GM18508 (cell line): ENCODE measurements around the gene PHTF1.
"Not testable (repeated sequence)": the region's sequence is repeated elsewhere in the genome, so short reads cannot be mapped to it uniquely, and the experiment has no call there.

ENCODE experiments used
- ATAC-seq: cut with Tn5 transposase; IDR thresholded peaks from one replicate; pipeline ENCODE4 v1.9.1; 2021; ENCODE audit warnings: moderate number of reproducible peaks; ENCODE audit not compliant: insufficient read depth, unreplicated experiment

The PHTF1 gene

DNA sequence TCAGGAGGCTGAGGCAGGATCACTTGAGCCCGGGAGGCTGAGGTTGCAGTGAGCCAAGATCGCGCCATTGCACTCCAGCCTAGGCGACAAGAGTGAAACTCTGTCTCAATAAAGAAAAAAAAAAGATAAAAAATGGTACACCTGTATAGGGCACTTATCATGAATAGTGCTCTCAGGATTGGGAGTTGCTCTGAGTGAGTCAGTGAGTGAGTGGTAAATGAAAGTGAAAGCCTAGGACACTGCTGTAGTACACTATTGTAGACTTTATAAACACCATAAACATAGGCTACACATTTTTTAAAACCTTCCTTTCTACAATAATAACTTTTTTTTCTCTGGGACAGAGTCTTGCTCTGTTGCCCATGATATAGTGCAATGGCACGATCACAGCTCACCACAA is 16.8 kb downstream of the PHTF1 start:
- no peak for ATAC-seq

DNA sequence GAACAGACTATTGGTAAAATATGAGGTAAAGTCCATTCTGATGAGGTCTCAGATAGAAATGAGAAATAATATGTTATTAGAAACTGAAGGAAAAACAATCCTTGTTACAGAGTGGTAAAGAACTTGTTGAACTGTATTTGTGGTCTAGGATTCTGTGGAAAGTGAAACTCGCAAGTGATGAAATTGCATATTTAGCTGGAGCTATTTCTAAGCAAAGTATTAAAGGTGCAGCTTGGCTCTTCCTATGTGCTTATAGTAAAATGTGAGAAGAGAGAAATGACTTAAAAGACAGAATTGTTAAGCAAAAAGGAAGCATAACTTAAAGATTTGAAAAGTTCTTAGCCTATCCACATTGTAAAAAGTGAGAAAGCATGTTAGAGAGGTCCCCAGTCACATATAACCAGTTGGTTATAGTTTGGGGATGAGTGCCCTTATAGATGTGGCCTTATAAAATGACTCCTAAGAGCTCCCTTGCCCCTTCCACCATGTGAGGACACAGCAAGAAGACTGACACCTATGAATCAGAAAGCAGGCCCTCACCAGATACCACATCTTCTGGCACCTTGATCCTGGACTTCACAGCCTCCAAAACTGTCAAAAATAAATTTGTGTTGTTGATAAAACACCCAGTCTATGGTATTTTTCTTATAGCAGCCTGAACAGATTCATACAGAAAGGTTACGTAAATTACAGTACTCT is 24.8 kb downstream of the PHTF1 start:
- no peak for ATAC-seq

DNA sequence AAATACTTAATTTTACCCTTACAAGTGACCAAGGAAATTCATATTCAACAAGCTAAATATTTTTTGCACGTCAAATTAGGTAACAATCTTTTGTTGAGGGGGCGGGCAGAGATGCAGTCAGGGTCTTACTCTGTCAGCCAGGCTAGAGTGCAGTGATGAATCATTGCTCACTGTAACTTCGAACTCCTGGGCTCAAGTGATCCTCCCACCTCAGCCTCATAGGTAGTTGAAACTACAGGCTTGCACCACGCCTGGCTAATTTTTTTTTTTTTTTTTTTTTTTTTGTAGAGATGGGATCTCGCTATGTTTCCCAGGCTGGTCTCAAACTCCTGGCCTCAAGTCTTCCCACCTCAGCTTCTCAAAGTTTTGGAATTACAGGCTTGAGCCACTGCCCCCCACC is 26.5 kb downstream of the PHTF1 start:
- ATAC-seq = no peak

DNA sequence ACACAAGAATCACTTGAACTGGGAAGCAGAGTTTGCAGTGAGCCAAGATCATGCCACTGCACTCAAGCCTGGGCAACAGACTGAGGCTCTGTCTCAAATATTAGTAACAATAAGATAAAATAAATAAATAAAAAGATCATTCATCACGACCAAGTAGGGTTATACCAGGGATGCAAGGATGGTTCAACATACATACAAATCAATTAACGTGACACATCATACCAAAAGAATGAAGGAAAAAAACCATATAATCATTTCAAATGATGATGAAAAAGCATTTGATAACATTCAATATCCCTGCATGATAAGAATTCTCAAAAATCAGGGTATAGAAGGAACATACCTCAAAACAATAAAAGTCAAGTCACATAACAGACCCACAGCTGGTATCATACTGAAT is 38.3 kb downstream of the PHTF1 start:
- no peak for ATAC-seq

DNA sequence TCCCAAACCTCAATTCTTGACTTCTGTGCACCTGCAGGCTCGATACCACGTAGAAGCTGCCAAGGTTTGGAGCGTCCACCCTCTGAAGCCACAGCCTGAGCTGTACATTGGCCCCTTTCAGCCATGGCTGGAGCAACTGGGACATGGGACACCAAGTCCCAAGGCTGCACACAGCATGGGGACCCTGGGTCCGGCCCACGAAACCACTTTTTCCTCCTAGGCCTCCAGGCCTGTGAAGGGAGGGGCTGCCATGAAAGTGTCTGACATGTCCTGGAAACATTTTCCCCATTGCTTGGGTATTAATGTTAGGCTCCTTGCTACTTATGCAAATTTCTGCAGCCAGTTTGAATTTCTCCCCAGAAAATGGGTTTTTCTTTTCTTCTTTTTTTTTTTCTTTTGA is 40.7 kb downstream of the PHTF1 start:
- not testable (repeated sequence) for ATAC-seq

DNA sequence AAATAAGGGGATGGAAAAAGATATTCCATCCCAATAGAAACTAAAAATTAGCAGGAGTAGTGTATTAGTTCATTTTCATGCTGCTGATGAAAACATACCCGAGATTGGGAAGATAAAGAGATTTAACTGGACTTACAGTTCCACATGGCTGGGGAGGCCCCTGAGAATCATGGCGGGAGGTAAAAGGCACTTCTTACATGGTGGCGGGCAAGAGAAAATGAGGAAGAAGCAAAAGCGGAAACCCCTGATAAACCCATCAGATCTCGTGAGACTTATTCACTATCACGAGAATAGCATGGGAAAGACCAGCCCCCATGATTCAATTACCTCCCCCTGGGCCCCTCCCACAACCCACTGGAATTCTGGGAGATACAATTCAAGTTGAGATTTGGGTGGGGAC is 41.8 kb downstream of the PHTF1 start:
- not testable (repeated sequence) for ATAC-seq

DNA sequence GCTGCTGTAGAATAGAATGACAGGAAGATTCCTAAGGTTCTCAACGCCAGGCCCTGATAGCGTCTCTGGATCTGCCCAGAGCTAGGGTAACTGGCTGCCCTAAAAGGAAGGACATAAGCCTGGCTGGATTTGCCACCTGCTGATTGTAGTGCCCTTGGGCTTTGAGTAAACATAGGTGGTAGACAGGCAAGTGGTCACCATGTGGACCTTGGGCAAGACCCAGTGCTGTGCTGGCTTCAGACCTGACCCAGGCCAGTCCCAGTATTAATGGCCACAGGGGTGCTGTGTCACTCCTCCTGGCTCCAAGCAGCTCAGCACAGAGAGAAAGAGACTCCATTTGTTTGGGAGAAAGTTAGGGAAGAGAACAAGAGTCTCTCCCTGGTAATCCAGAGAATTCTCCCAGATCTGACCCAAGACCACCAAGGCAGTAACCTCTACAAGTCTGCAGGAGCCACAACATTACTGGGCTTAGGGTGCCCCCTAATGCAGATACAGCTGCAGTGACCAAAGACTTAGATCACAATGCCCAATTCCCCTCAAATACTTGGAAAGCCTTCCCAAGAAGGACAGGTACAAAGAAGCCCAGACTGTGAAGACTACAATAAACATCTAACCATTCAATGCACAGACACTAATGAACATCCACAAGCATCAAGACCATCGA is 44.5 kb downstream of the PHTF1 start:
- ATAC-seq = no peak

DNA sequence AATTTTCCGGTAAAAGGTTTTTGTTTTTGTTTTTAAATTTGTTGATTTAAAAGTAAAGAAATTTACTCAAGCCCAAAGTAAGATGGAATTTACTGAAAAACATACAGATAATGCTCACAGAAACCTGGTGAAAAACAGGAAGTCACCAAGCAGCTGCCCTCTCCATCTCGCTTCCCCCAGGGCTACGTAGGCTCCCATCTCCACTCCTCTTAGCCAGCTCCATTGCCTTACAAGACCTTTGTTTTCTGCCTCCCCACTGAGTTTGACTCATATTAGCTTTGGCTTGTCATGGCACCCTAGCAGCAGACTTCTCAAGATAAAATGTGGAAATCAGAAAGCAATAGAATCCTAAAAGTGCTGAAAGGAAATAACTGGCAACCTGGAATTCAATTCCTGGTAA is 57.9 kb downstream of the PHTF1 start:
- ATAC-seq = no peak

DNA sequence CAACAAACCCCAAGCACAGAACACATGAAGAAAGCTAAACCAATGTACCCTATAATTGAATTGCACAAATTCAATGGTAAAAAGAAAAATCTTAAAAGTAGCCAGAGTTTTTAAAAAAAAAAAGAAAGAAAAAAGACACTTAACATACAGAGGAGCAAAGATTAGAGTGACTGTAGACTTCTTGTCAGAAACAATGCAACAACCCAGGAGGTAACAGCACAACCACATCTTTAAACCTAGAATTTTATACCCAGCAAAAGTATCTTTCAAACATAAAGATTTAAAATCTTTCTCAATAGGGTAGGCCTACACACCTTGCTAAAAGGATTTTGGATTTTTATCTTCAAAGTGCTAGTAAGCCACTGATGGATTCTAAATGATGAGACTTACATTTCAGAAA is 64.4 kb downstream of the PHTF1 start:
- ATAC-seq = no peak

DNA sequence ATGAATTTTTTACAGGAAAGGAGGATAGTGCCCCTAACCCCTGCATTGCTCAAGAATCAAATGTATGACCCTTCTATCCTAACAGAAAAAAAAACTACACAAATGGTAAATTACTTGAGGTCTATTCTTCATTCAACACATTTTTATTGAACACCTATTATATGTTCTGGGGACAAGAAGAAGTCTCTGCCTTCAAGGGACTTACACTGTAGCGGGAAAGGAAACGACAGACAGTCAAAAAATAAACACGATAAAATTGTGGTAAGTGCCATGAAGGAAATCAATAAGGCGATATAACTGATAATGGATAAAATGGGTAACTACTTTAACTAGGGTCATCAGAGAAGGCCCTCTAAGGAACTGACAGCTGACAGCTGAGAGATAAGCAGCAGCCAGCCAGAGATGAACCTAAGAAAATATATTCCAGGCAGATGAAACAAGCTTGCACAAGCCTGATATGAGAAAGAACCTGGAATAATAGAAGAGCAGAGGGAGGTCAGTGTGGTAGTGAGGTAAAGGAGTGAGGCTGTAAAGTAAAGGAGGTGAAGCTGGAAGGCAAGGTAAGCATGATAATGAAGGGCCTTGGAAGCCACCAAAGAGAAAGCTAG is 66.4 kb downstream of the PHTF1 start:
- no peak for ATAC-seq

DNA sequence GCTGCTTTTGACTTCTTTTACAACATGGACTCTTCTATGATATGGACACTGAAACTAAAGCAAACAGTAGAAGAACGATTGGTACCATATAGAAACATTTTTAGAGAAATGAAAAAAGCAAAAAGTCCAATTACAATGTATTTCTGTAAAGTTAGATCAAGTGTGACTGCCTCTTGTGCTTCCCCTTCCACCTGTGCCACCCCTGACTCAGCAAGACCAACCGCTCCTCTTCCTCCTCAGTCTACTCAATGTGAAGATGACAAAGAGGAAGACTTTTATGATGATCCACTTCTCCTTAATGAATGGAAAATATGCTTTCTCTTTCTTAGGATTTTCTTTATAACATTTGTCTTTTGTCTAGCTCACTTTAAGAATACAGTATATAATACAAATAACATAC is 66.9 kb downstream of the PHTF1 start:
- ATAC-seq = no peak

DNA sequence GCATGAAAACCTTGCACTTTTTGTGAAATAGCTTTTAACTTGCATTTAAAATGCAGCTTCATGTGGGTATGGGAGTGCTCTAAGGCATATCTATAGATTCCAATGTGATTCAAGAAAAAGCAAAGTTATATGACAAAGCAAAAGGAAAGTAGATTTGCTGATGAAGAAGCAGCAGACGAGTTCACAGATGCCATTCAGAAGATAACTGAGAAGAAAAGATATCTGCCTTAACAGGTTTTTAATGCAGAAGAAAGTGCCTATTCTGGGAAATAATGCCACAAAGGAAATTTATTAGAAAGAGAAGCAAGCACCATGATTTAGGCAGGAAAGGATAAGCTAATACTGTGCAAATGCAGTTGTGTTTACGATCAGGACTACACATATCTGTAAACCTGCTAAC is 68.1 kb downstream of the PHTF1 start:
- ATAC-seq = no peak

DNA sequence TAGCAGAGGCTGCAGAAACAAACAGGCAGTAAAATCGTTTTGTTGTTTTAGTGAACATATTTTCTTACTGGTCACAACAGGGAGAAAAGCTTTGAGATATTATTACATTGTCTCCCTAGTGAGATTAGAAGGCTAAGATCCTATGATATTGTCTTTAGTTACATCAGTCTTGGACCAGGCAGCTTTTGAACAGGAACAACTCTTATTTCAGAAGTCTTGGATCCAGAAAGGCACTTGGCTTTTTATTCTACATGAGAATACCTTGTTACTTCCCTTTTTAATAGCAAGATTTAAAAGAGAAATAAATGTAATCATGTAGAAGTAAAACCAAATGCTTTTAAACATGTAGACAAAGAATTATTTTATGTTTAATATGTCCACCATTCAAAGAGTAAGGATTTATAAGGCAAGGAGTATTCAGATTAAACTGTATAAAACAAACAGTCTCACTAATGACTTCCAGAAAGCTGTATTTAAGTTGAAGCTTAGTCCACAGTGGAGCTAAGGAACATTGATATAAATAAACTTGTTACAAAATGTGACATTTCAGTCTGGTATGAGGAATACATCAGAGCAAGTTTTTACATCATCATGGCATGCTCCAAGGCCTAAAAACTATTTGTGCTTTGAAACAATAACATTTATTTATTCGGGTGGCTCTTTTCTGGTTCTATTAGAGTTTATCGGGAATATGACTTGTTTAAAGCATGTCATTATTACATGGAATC is 72.2 kb downstream of the PHTF1 start:
- ATAC-seq = no peak

DNA sequence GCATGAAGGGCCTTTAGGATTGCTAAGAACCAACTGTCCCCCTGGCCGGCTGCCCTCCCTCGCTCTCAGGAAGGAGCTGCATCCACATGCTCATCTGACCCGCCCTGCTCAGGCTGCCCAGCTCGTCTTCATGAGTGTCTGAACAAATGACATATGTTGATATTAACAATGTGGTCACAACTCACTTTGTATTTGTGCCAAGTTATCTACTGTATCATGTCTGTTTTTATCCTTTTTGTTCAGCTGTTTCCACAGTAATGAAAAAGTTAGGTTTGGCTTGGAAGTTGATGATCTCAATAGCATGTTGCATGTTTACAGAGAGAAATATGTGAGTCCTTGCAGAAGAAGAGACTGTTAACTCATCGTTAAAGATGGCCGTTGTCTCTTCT is 75.1 kb downstream of the PHTF1 start:
- no peak for ATAC-seq

DNA sequence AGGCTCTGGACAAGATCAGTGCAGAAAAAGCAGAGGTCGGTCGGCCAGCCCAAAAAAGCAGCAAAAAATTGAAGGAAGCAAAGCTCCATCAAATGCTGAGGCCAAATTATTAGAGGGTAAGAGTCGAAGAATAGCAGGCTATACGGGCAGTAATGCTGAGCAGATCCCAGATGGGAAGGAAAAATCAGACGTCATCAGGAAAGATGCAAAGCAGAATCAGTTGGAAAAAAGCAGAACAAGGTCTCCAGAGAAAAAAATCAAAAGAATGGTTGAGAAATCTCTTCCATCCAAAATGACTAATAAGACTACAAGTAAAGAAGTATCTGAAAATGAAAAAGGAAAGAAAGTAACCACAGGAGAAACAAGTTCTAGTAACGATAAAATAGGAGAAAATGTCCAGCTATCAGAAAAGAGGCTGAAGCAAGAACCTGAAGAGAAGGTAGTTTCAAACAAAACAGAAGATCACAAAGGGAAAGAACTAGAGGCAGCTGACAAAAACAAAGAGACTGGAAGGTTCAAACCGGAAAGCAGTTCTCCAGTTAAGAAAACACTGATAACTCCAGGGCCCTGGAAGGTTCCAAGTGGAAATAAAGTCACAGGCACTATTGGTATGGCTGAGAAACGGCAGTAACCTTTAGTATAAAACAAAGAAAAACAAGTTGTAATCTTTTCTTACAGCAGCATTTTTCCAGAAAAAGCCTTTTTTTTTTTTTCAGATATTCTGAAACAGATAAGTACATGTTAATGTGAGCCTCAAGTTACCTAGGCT is 75.7 kb downstream of the PHTF1 start:
- no peak for ATAC-seq

DNA sequence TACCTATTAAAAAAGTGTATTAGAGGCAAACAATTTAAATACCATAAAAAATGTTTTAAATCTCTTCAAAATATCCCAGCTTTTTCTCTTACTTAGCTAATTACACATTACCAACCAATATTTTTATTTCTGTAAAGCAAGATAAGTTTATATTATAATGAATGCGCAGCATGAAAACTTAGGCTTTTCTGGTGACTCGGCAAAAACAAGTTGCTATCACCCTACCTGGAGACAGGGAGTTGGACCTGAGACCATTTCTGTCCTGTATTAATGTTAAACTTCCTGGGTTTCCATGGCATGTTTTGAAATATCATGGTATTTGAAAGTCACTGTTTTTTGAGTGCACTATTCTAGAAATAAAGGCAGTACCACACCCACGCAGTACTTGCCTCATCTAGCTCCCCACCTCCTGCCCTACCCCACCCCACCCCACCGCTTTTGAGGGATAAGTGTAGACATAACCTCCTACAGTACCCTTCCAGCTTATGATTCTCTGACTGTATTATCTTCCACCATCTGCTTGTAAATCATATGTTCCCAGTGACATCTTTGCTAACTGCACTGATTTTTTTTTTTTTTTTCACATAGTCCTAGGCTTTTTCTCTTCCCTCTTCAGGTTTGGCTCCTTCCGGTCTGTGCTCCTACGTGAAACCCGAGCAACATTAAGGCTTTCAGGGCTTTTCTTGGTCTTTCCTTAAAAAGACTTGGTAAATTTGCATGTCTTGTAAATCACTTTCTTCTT is 77.5 kb downstream of the PHTF1 start:
- no peak for ATAC-seq

DNA sequence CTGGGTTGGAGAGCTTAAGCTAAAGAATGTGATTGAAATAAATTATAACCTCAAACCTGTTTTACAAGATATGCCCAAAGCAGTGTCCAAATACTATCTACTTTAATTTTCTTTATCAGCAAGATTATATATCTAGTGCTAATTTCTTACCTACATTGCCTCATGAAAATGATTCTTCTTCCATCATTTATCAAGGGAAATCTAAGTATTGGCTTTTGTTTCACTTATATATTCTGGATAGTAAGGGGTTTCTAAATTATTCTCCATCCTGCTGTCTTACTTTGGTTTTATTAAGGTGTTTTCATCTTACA is 81.2 kb downstream of the PHTF1 start:
- no peak for ATAC-seq

DNA sequence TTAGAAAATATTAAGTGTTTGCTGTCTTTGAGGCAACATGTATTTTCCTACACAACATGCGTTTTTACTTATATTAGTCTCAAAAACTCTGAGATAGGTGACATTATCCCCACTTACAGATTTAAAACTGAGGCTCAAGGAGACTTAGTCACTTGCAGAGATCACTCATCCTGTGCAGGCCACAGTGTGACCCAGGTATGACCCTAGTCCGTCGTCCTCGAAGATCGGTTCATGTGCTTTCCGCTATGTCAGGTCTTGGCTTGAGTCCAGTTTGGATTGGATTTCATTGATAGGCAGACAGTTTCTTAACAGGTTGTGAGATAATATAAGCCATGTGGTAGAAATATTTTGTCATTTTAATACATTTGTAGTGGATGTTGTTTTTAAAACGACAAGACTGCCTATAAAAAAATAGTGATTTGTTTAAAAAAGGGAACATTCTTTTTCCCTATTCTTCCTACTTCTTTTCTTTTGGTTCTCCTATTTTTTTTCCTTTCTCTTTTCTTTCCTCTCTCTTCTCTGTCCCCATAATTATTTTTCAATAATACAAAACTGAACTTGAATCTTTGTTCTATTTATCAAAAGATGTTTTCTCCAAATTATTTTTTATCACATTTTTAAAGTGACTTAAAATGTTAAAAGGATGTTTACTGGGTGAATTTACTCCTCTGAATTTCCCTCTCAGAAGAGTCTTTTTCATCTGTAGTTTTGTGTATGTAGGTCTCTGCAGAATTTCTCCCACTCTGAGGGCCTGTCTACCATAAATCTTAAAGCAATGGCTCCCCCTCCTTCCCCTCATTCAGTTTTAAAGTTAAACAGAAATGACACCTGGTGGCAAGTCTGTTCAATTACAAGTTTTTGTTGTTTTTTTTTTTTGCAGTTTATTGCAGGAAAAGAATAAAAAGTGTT is 81.8 kb downstream of the PHTF1 start:
- no peak for ATAC-seq

DNA sequence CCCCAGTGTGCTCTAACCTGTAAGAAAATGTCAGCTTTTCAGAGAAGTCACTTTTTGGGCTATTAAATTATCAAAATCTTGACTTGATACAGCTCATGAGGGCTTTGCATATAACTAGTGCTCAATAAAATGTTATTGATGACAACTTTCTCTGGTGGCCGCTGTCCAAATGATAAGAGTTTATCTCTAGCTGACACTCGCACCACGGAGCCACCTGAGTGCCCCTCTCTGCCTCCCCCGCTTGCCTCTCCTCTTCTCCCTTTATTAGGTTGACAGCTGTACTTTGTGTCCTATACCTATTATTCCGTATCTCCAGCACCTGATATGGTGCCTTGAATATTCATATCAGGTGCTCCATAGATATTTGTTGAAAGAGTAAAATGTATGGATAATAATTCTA is 82.8 kb downstream of the PHTF1 start:
- ATAC-seq = no peak
